Measurements from ENCODE around the gene DNAAF5. TPM values are rescaled to one million over a fixed set of nuclear protein-coding genes. Genes with fewer than 3 reads are reported as not detected.

Gene DNAAF5
- total and polyA plus RNA-seq, 2 of the 13 experiments (the other 11 are each of a cell fraction or from before 2014, with no cell fraction given) = 11.9 to 21.5 TPM

DNA sequence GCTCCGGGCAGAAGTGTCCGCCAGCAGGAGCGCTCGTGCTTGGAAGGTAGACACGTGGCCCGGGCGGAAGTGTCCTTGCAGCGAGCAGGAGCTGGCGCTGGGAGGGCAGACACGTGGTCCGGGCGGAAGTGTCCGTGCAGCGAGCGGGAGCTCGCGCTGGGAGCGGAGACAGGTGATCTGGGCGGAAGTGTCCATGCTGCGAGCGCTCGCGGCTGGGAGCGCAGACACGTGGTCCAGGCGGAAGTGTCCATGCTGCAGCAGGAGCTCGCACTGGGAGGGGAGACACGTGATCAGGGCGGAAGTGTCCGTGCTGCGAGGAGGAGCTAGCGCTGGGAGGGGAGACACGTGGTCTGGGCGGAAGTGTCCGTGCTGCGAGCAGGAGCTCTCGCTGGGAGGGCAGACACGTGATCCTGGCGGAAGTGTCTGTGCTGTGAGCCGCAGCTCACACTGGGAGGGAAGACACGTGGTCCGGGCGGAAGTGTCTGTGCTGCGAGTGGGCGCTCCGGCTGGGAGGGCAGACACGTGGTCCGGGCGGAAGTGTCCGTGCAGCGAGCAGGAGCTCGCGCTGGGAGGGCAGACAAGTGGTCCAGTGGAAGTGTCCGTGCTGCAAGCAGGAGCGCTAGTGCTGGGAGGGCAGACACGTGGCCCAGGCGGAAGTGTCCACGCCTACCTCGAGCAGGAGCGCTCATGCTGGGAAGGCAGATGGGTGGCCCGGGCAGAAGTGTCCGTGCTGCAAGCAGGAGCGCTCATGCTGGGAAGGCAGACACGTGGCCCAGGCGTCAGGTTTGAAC, 41.6 kb downstream of the DNAAF5 start:
- H3K9ac ChIP-seq (ENCODE audit: insufficient read depth, low read depth, low read length) = no peak overlapping the region
- no peaks in the 10 kb centered on the region for H3K79me2 ChIP-seq (ENCODE audit: insufficient read depth, low read length)
- ATAC-seq = no peak
- H3K4me2 ChIP-seq (ENCODE audit: low read depth, low read length) = no peak overlapping the region
- peaks cover 8% of the 10 kb centered on the region for H3K4me1 ChIP-seq (ENCODE audit: insufficient read depth, low read length)
- peak; percentile 82 for TF ChIP-seq AGO2 (optimal IDR thresholded peaks at IDR 0.05; ENCODE audit: low read depth, low read length)
- TF ChIP-seq KDM5B (CRISPR knock-in tag; IDR thresholded peaks at IDR 0.05; ENCODE audit: borderline replicate concordance) = no peak
- no peaks in the 10 kb centered on the region for H3K9me3 ChIP-seq (ENCODE audit: low read length)
- no peak overlapping the region for H3K27ac ChIP-seq (ENCODE audit: extremely low read length, insufficient read depth, low read length)
- H3K4me3 ChIP-seq (replicated peaks in 1 of 3; ENCODE audit: insufficient read depth in 1 of 3, low read depth in 2 of 3, low read length in 3 of 3) = no peak overlapping the region
- no peak overlapping the region for H2AFZ ChIP-seq (ENCODE audit: low read length)
- POLR2A ChIA-PET = no interaction called here
- 91% methylated on average over 65 of the region's 65 CpGs for WGBS (ENCODE audit: low lambda C conversion rate)
- FAIRE-seq = no peak
- H4K20me1 ChIP-seq (ENCODE audit: insufficient read depth, low read length) = 0 out of 2 replicates have a peak, but pooled peaks cover 1% of the 10 kb centered on the region
- CTCF ChIA-PET (ENCODE audit: low intra/inter-chr PET ratio, low total read pairs) = no interaction called here
- intact Hi-C loops (cut with micrococcal nuclease; ENCODE audit: unreplicated experiment) (no loop called here), in situ Hi-C loops (cut with HindIII; ENCODE audit: extremely low pct_ligation_motif_present, low pct_unique_long_range_greater_than_20kb) (no loop called here)
- peaks cover 16 to 47% of the 10 kb centered on the region in 2 experiments; a peak in 4 of 5 replicates for H3K36me3 ChIP-seq (replicated peaks in 1 of 2; ENCODE audit: control insufficient read depth in 1 of 2, insufficient read depth in 2 of 2, low read length in 2 of 2)
- BruUV-seq (replicated peaks) = no TSS peak
- no peaks in the 10 kb centered on the region for H3K27me3 ChIP-seq (ENCODE audit: control insufficient read depth in 1 of 2, insufficient read depth in 2 of 2, low read length in 2 of 2)
- no peak for DNase-seq (ENCODE audit: low spot score)

DNA sequence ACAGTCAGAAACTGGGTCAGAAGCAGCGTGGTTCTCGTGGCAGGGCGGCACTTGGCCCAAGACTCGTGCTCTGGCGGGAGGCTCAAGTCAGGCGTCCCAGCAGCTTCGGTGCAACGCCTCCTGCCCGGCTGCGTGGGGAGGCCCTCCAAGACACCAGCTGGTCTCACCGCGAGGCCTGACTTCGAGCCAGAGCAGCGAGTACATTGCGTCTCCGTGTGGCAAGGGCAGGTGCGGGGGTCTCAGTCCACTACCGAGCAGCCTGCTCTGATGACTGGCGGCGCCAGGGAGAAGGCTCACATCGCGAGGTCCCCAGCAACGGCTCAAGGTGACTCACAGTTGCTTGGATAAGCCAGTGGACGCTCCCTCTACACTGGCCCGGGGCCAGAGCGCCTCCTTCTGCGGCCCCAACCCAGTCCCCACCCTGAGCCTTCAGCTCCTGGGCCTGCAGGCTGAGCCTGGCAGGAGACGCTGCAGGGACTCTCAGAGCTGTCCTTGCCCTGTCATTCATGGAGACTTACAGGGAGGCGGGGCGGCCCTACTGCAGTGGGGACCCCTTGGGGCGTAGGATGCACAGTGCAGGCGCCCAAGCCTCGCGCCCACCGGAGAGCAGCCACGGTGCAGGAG, 42.5 kb downstream of the DNAAF5 start:
- CTCF ChIA-PET (ENCODE audit: low intra/inter-chr PET ratio, low total read pairs) = no interaction called here
- Histone ChIP-seq H3K27me3 (ENCODE audit: control insufficient read depth in 1 of 2, insufficient read depth in 2 of 2, low read length in 2 of 2) (no peaks in the 10 kb centered on the region), H3K9ac (ENCODE audit: insufficient read depth, low read depth, low read length) (no peak overlapping the region), H2AFZ (ENCODE audit: low read length) (no peak overlapping the region), H3K4me2 (ENCODE audit: low read depth, low read length) (no peak overlapping the region), H3K79me2 (ENCODE audit: insufficient read depth, low read length) (no peaks in the 10 kb centered on the region), H3K4me1 (ENCODE audit: insufficient read depth, low read length) (peaks cover 8% of the 10 kb centered on the region), H3K9me3 (ENCODE audit: low read length) (no peaks in the 10 kb centered on the region), H3K4me3 (replicated peaks in 1 of 3; ENCODE audit: insufficient read depth in 1 of 3, low read depth in 2 of 3, low read length in 3 of 3) (no peak overlapping the region), H3K36me3 (replicated peaks in 1 of 2; ENCODE audit: control insufficient read depth in 1 of 2, insufficient read depth in 2 of 2, low read length in 2 of 2) (peaks cover 12 to 47% of the 10 kb centered on the region in 2 experiments; a peak in 4 of 5 replicates), H3K27ac (ENCODE audit: extremely low read length, insufficient read depth, low read length) (no peak overlapping the region), H4K20me1 (ENCODE audit: insufficient read depth, low read length) (0 out of 2 replicates have a peak, but pooled peaks cover 2% of the 10 kb centered on the region)
- FAIRE-seq (no peak), DNase-seq (ENCODE audit: low spot score) (no peak), ATAC-seq (peak; percentile 44; the same call in 2 of the 3 replicates)
- intact Hi-C loops (cut with micrococcal nuclease; ENCODE audit: unreplicated experiment) (no loop called here), in situ Hi-C loops (cut with HindIII; ENCODE audit: extremely low pct_ligation_motif_present, low pct_unique_long_range_greater_than_20kb) (no loop called here)
- POLR2A ChIA-PET = no interaction called here
- no TSS peak for BruUV-seq (replicated peaks)
- WGBS (ENCODE audit: low lambda C conversion rate) = 96% methylated on average over 15 of the region's 36 CpGs
- TF ChIP-seq, protein P1, sequence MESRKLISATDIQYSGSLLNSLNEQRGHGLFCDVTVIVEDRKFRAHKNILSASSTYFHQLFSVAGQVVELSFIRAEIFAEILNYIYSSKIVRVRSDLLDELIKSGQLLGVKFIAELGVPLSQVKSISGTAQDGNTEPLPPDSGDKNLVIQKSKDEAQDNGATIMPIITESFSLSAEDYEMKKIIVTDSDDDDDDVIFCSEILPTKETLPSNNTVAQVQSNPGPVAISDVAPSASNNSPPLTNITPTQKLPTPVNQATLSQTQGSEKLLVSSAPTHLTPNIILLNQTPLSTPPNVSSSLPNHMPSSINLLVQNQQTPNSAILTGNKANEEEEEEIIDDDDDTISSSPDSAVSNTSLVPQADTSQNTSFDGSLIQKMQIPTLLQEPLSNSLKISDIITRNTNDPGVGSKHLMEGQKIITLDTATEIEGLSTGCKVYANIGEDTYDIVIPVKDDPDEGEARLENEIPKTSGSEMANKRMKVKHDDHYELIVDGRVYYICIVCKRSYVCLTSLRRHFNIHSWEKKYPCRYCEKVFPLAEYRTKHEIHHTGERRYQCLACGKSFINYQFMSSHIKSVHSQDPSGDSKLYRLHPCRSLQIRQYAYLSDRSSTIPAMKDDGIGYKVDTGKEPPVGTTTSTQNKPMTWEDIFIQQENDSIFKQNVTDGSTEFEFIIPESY (CRISPR knock-in tag; IDR thresholded peaks at IDR 0.05) = peak; percentile 37; the same call in 1 of the 2 replicates
- no peak for TF ChIP-seq NR2F2 (IDR thresholded peaks at IDR 0.05; ENCODE audit: borderline replicate concordance, low read depth)

Measured in HepG2 (cell line).